G401 (cell line): ENCODE results near the gene HS3ST5. TPM values are rescaled to one million over a fixed set of nuclear protein-coding genes. Genes with fewer than 3 reads are reported as not detected.
"Not testable (repeated sequence)": the region's sequence is repeated elsewhere in the genome, so short reads cannot be mapped to it uniquely, and the experiment has no call there.

Experiments
- DNase-seq: peaks from one replicate; pipeline ENCODE4 v3.0.0-alpha.2; 2015; ENCODE audit warnings: low spot score
- in situ Hi-C: cut with HindIII; loops from 2 replicates; pipeline ENCODE4 v1.10.0; 2016; ENCODE audit warnings: low sequenced_read_pairs, mixed read lengths
- total RNA-seq: library from RNA; depleted of rRNA; stranded (reverse); fragments of >200 nt; shearing (Covaris generic); gene quantifications from 2 replicates; pipeline ENCODE4 v1.2.3, GENCODE V29; 2014

Gene HS3ST5
- total RNA-seq, 1 experiment from 2014 or later = not detected

- DNase-seq = no peak
- in situ Hi-C loops = no loop called here
Measured at GRCh38 chr6:114167583-114168576, 174.9 kb downstream of the HS3ST5 start.

- no peak for DNase-seq
- in situ Hi-C loops = no loop called here
Measured at GRCh38 chr6:114164207-114164606, 178.6 kb downstream of the HS3ST5 start.

GRCh38 chr6:114162691-114163347, 180.0 kb downstream of the HS3ST5 start:
- in situ Hi-C loops = no loop called here
- no peak for DNase-seq

- DNase-seq = no peak
- in situ Hi-C loops = no loop called here
Measured at GRCh38 chr6:114160881-114161280, 181.9 kb downstream of the HS3ST5 start.

GRCh38 chr6:114159727-114160126, 183.1 kb downstream of the HS3ST5 start:
- in situ Hi-C loops = no loop called here
- no peak for DNase-seq

- in situ Hi-C loops = no loop called here
- no peak for DNase-seq
Measured at GRCh38 chr6:114158838-114159694, 183.8 kb downstream of the HS3ST5 start.

- no peak for DNase-seq
- in situ Hi-C loops = no loop called here
Measured at GRCh38 chr6:114158411-114158810, 184.4 kb downstream of the HS3ST5 start.

- in situ Hi-C loops = no loop called here
- DNase-seq = no peak
Measured at GRCh38 chr6:114157848-114158247, 185.0 kb downstream of the HS3ST5 start.

- DNase-seq = no peak
- in situ Hi-C loops = no loop called here
Measured at GRCh38 chr6:114155763-114156162, 187.1 kb downstream of the HS3ST5 start.

GRCh38 chr6:114154812-114155211, 188.0 kb downstream of the HS3ST5 start:
- DNase-seq = no peak
- in situ Hi-C loops = no loop called here

GRCh38 chr6:114153448-114153847, 189.4 kb downstream of the HS3ST5 start:
- no peak for DNase-seq
- in situ Hi-C loops = no loop called here

- no peak for DNase-seq
- in situ Hi-C loops = no loop called here
Measured at GRCh38 chr6:114151064-114151690, 191.6 kb downstream of the HS3ST5 start.

GRCh38 chr6:114149182-114149581, 193.6 kb downstream of the HS3ST5 start:
- in situ Hi-C loops = not testable (repeated sequence)

GRCh38 chr6:114144887-114145851, 197.7 kb downstream of the HS3ST5 start:
- DNase-seq = no peak
- in situ Hi-C loops = no loop called here

More at GRCh38 chr6:114149182-114149581, 193.6 kb downstream of the HS3ST5 start:
- DNase-seq = not testable (repeated sequence)

GRCh38 chr6:114142258-114142657, 200.6 kb downstream of the HS3ST5 start:
- no peak for DNase-seq
- in situ Hi-C loops = no loop called here

GRCh38 chr6:114140416-114140815, 202.4 kb downstream of the HS3ST5 start:
- DNase-seq = no peak
- in situ Hi-C loops = no loop called here

- in situ Hi-C loops = no loop called here
- no peak for DNase-seq
Measured at GRCh38 chr6:114138577-114139248, 204.1 kb downstream of the HS3ST5 start.
